HFF-Myc (cell line): ENCODE data around the gene RELN.
"Not testable (repeated sequence)": the region's sequence is repeated elsewhere in the genome, so short reads cannot be mapped to it uniquely, and the experiment has no call there.

Experiments used
- DNase-seq: peaks from one replicate; pipeline ENCODE4 v3.0.0-alpha.2; 2011; ENCODE audit warnings: low read depth; ENCODE audit errors: extremely low read depth
- H3K4me3 ChIP-seq: replicated peaks from 2 replicates; pipeline ENCODE4 v1.5.1; 2011; ENCODE audit warnings: low read depth, mild to moderate bottlenecking, control low read depth, low read length
- TF ChIP-seq, protein P1 (sequence below): IDR thresholded peaks from 2 replicates; pipeline ENCODE4 v1.5.1; 2012; ENCODE audit warnings: mild to moderate bottlenecking, low read depth, low read length, control low read depth; ENCODE audit errors: missing control alignments

The RELN gene

DNA sequence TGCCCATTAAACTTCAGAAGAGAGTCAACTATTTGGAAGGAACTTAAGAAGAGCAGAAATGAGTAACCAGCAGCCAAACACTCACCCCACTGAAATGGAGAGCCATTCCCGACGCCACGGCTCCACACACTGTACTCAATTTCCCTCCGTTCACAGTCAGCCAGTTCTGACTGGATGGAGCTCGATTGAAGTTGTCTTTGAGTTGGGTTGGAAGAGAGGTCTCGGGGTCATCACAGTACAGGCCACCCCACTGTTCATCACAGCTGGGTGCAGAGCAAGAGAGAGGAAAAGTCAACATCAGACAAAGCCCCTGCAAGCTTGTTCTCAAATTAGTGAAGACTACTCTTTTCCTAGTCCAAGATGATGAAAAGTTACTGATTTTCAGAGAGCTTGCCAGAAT lies 467.5 kb downstream of the RELN start:
- TF ChIP-seq, protein P1, sequence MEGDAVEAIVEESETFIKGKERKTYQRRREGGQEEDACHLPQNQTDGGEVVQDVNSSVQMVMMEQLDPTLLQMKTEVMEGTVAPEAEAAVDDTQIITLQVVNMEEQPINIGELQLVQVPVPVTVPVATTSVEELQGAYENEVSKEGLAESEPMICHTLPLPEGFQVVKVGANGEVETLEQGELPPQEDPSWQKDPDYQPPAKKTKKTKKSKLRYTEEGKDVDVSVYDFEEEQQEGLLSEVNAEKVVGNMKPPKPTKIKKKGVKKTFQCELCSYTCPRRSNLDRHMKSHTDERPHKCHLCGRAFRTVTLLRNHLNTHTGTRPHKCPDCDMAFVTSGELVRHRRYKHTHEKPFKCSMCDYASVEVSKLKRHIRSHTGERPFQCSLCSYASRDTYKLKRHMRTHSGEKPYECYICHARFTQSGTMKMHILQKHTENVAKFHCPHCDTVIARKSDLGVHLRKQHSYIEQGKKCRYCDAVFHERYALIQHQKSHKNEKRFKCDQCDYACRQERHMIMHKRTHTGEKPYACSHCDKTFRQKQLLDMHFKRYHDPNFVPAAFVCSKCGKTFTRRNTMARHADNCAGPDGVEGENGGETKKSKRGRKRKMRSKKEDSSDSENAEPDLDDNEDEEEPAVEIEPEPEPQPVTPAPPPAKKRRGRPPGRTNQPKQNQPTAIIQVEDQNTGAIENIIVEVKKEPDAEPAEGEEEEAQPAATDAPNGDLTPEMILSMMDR, result no peak
- H3K4me3 ChIP-seq, result no peak overlapping the region
- no peak for DNase-seq

- TF ChIP-seq, protein P1, result no peak
- no peak for DNase-seq
- H3K4me3 ChIP-seq, result no peak overlapping the region
These were observed 484.8 kb downstream of the RELN start for GRCh38 chr7:103504505-103505135.

DNA sequence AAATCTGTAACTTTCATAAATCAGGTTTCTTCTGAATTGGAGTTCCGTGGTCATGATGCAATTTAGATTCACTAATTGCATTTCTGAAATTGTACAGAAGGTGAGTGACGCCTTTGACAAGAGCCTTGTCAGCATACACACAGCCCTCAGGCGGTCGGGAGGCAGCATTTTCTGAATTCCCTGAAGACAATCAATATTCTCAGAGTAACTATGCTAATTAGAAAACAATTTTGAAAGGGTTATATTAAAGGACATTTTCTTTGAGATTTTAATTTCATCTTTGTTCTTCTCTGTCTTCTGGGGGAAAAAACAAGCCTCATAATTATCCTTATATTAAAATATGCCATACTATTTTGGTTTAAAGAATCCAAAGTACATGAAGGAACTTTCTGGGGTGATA lies 488.3 kb downstream of the RELN start:
- no peak overlapping the region for H3K4me3 ChIP-seq
- DNase-seq, result no peak
- TF ChIP-seq, protein P1, result no peak

DNA sequence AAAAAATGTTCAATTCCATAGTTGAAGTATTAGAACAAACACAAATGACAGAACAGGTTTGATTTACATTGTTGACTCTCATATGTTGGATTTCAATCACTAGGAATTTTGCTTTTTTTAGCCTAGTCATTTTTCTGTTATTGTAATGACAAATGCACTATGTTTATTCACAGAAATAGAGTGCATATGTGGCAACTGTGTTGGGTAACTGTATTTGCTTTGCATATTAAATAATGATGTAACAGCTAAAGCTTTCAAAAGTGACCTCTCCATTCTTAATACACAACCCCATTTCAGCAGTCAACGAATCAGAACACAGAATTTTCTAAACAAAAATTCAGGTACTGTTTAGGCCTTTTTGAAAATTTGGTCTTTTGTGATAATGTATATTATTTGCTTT lies 489.5 kb downstream of the RELN start:
- no peak for DNase-seq

GRCh38 chr7:103487419-103487818 lies 502.0 kb downstream of the RELN start:
- H3K4me3 ChIP-seq, result no peak overlapping the region
- DNase-seq, result no peak
- TF ChIP-seq, protein P1, result no peak

More for the DNA sequence above, 489.5 kb downstream of the RELN start:
- TF ChIP-seq, protein P1, result no peak
- H3K4me3 ChIP-seq, result no peak overlapping the region

- DNase-seq, H3K4me3 ChIP-seq: not testable (repeated sequence)
These were observed 502.6 kb downstream of the RELN start for GRCh38 chr7:103486873-103487272.

DNA sequence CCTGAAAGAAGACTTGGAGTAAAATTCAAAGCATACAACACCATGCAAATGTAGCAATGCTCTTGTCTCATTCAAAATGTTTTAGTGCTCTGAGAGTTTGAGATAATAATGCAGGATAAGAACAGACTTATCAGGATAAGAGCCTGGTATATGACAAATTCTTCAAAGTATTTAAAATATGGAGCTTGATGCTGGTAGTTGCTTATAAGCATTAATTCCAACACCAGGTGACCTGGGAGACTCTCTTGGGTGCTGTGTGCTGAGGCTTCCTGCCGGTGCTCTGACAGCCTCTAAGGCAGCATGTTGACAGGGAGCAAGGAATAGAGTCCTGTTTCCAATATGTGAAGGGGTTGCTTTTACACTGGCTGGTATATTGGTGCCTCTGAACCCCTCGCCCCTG lies 508.7 kb downstream of the RELN start:
- no peak overlapping the region for H3K4me3 ChIP-seq
- DNase-seq, result no peak
- TF ChIP-seq, protein P1, result no peak
